Measurements from ENCODE around the gene HCN3.

GRCh38 chr1:155269381-155269780, 7.9 kb upstream of the HCN3 start:
- TF ChIP-seq CTCF (IDR thresholded peaks at IDR 0.05; ENCODE audit: extremely low read depth in 1 of 2, insufficient read depth in 1 of 2, low read depth in 1 of 2, low read length in 2 of 2) (no peak), POLR2A (IDR thresholded peaks at IDR 0.05; ENCODE audit: low read depth, low read length) (no peak)
